ENCODE measurements around the gene LRMDA. TPM values are rescaled to one million over a fixed set of nuclear protein-coding genes. Genes with fewer than 3 reads are reported as not detected.

The LRMDA gene
- total RNA-seq, 4 donors from 2014 or later: 7.3 to 20.1 (median 8.4) TPM

GRCh38 chr10:76133597-76134255 is 702.3 kb downstream of the LRMDA start:
- TF ChIP-seq EP300 (IDR thresholded peaks at IDR 0.05) (no peak), POLR2AphosphoS5 (IDR thresholded peaks at IDR 0.05) (no peak), CTCF (IDR thresholded peaks at IDR 0.05) (no peak), POLR2A (IDR thresholded peaks at IDR 0.05) (no peak)
- Histone ChIP-seq H3K27me3 (no peaks in the 10 kb centered on the region), H3K27ac (no peak overlapping the region), H3K4me1 (no peaks in the 10 kb centered on the region), H3K36me3 (no peaks in the 10 kb centered on the region), H3K4me3 (no peak overlapping the region), H3K9me3 (no peaks in the 10 kb centered on the region)
- 83 to 88% methylated on average over 9 to 10 of the region's 11 CpGs for WGBS, 2 donors (ENCODE audit: low coverage in 1 of 2)
- no peak for ATAC-seq

- Histone ChIP-seq H3K4me1 (no peaks in the 10 kb centered on the region), H3K27ac (no peak overlapping the region), H3K27me3 (no peaks in the 10 kb centered on the region), H3K4me3 (no peak overlapping the region), H3K36me3 (no peaks in the 10 kb centered on the region), H3K9me3 (no peaks in the 10 kb centered on the region)
- no peak for ATAC-seq
- WGBS, 2 donors (ENCODE audit: low coverage in 1 of 2): 78 to 93% methylated on average over 4 of the region's 4 CpGs
- no peak for TF ChIP-seq CTCF (IDR thresholded peaks at IDR 0.05)
- no peak for TF ChIP-seq POLR2AphosphoS5 (IDR thresholded peaks at IDR 0.05)
- no peak for TF ChIP-seq EP300 (IDR thresholded peaks at IDR 0.05)
- no peak for TF ChIP-seq POLR2A (IDR thresholded peaks at IDR 0.05)
Measured at GRCh38 chr10:76136961-76137360, 705.5 kb downstream of the LRMDA start.

GRCh38 chr10:76138286-76138685 is 706.9 kb downstream of the LRMDA start:
- no peak for ATAC-seq
- no peak overlapping the region for H3K27ac ChIP-seq
- H3K36me3 ChIP-seq: no peaks in the 10 kb centered on the region
- TF ChIP-seq POLR2A (IDR thresholded peaks at IDR 0.05) (no peak), POLR2AphosphoS5 (IDR thresholded peaks at IDR 0.05) (no peak), EP300 (IDR thresholded peaks at IDR 0.05) (no peak), CTCF (IDR thresholded peaks at IDR 0.05) (no peak)
- no peaks in the 10 kb centered on the region for H3K27me3 ChIP-seq
- no peaks in the 10 kb centered on the region for H3K4me1 ChIP-seq
- H3K4me3 ChIP-seq: no peak overlapping the region
- no peaks in the 10 kb centered on the region for H3K9me3 ChIP-seq
- WGBS, 2 donors (ENCODE audit: low coverage in 1 of 2): 56 to 86% methylated on average over 1 to 2 of the region's 2 CpGs

- WGBS, 2 donors (ENCODE audit: low coverage in 1 of 2): 34 to 60% methylated on average over 3 of the region's 3 CpGs
Measured at GRCh38 chr10:76138906-76139305, 707.5 kb downstream of the LRMDA start.

More at GRCh38 chr10:76138906-76139305, 707.5 kb downstream of the LRMDA start:
- ATAC-seq: no peak
- H3K27me3 ChIP-seq: no peaks in the 10 kb centered on the region
- H3K36me3 ChIP-seq: no peaks in the 10 kb centered on the region
- no peak overlapping the region for H3K27ac ChIP-seq
- no peak overlapping the region for H3K4me3 ChIP-seq
- TF ChIP-seq EP300 (IDR thresholded peaks at IDR 0.05) (no peak), CTCF (IDR thresholded peaks at IDR 0.05) (no peak), POLR2A (IDR thresholded peaks at IDR 0.05) (no peak), POLR2AphosphoS5 (IDR thresholded peaks at IDR 0.05) (no peak)
- H3K9me3 ChIP-seq: no peaks in the 10 kb centered on the region
- no peaks in the 10 kb centered on the region for H3K4me1 ChIP-seq
